ENCODE measurements around the gene PPM1E.

PPM1E gene

DNA sequence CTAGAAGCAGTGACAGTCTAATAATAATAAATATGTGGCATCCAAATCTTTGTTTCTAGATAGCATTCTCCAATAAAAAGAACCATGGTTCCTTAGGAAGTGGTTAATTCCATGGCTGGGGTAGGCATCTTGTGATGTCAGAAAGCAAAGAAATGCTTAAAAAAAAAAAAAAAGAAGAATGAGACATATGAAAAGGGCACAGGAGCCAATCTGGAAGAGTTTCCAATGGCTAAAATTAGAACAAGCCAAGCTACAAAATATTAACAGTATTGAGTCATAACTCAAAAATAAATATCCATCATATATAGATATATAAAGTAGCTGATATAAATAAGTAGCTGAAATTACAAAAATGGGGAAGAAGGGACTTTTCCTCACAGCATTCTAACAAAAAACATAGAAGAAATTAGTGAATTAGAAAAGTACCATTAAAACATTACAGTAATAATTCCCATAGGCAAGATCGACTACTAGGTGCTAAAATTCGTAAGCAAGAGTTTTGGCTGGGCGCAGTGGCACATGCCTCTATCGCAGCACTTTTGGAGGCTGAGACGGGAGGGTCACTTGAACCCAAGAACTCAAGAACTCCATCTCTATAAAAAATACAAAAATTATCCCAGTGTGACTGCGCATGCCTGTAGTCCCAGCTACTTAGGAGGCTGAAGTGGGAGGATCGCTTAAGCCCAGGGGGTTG is 239.7 kb downstream of the PPM1E start:
- TF ChIP-seq ZFP30 (CRISPR knock-in tag; IDR thresholded peaks at IDR 0.05) (no peak), ARNTL (CRISPR knock-in tag; IDR thresholded peaks at IDR 0.05; ENCODE audit: borderline replicate concordance, low read depth) (no peak), BACH2 (CRISPR knock-in tag; IDR thresholded peaks at IDR 0.05; ENCODE audit: borderline replicate concordance) (no peak), SNAI2 (CRISPR knock-in tag; IDR thresholded peaks at IDR 0.05) (no peak), ZC3H10 (CRISPR knock-in tag; IDR thresholded peaks at IDR 0.05) (no peak), OSR1 (CRISPR knock-in tag; IDR thresholded peaks at IDR 0.05) (no peak), ESRRG (CRISPR knock-in tag; IDR thresholded peaks at IDR 0.05) (no peak), ISL1 (CRISPR knock-in tag; IDR thresholded peaks at IDR 0.05) (no peak)
- TF ChIP-seq, protein P1, sequence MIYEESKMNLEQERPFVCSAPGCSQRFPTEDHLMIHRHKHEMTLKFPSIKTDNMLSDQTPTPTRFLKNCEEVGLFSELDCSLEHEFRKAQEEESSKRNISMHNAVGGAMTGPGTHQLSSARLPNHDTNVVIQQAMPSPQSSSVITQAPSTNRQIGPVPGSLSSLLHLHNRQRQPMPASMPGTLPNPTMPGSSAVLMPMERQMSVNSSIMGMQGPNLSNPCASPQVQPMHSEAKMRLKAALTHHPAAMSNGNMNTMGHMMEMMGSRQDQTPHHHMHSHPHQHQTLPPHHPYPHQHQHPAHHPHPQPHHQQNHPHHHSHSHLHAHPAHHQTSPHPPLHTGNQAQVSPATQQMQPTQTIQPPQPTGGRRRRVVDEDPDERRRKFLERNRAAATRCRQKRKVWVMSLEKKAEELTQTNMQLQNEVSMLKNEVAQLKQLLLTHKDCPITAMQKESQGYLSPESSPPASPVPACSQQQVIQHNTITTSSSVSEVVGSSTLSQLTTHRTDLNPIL (CRISPR knock-in tag; IDR thresholded peaks at IDR 0.05; ENCODE audit: low read depth): no peak
- TF ChIP-seq, protein P2, sequence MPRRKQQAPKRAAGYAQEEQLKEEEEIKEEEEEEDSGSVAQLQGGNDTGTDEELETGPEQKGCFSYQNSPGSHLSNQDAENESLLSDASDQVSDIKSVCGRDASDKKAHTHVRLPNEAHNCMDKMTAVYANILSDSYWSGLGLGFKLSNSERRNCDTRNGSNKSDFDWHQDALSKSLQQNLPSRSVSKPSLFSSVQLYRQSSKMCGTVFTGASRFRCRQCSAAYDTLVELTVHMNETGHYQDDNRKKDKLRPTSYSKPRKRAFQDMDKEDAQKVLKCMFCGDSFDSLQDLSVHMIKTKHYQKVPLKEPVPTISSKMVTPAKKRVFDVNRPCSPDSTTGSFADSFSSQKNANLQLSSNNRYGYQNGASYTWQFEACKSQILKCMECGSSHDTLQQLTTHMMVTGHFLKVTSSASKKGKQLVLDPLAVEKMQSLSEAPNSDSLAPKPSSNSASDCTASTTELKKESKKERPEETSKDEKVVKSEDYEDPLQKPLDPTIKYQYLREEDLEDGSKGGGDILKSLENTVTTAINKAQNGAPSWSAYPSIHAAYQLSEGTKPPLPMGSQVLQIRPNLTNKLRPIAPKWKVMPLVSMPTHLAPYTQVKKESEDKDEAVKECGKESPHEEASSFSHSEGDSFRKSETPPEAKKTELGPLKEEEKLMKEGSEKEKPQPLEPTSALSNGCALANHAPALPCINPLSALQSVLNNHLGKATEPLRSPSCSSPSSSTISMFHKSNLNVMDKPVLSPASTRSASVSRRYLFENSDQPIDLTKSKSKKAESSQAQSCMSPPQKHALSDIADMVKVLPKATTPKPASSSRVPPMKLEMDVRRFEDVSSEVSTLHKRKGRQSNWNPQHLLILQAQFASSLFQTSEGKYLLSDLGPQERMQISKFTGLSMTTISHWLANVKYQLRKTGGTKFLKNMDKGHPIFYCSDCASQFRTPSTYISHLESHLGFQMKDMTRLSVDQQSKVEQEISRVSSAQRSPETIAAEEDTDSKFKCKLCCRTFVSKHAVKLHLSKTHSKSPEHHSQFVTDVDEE (CRISPR knock-in tag; IDR thresholded peaks at IDR 0.05): no peak
- TF ChIP-seq, protein P3, sequence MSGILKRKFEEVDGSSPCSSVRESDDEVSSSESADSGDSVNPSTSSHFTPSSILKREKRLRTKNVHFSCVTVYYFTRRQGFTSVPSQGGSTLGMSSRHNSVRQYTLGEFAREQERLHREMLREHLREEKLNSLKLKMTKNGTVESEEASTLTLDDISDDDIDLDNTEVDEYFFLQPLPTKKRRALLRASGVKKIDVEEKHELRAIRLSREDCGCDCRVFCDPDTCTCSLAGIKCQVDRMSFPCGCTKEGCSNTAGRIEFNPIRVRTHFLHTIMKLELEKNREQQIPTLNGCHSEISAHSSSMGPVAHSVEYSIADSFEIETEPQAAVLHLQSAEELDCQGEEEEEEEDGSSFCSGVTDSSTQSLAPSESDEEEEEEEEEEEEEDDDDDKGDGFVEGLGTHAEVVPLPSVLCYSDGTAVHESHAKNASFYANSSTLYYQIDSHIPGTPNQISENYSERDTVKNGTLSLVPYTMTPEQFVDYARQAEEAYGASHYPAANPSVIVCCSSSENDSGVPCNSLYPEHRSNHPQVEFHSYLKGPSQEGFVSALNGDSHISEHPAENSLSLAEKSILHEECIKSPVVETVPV (CRISPR knock-in tag; IDR thresholded peaks at IDR 0.05): no peak
- TF ChIP-seq, protein P4, sequence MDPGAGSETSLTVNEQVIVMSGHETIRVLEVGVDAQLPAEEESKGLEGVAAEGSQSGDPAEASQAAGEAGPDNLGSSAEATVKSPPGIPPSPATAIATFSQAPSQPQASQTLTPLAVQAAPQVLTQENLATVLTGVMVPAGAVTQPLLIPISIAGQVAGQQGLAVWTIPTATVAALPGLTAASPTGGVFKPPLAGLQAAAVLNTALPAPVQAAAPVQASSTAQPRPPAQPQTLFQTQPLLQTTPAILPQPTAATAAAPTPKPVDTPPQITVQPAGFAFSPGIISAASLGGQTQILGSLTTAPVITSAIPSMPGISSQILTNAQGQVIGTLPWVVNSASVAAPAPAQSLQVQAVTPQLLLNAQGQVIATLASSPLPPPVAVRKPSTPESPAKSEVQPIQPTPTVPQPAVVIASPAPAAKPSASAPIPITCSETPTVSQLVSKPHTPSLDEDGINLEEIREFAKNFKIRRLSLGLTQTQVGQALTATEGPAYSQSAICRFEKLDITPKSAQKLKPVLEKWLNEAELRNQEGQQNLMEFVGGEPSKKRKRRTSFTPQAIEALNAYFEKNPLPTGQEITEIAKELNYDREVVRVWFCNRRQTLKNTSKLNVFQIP (CRISPR knock-in tag; IDR thresholded peaks at IDR 0.05; ENCODE audit: borderline replicate concordance, low read depth): no peak
- no peak for ATAC-seq

DNA sequence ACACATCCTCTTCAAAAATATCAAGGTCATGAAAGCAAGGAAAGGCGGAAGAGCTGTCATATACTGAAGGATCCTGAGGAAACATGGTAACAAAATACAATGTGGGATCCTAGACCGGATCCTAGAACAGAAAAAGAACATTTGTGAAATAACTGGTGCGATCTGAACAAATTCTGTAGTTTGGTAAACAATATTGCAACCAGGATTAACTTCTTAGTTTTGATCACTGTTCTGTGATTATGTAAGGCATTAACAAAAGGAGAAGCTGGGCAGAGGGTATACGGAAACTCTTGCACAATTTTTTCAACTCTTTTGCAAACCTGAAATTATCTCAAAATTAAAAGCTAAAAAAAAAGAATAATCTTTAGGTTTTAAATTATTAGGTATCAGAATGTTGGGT is 241.3 kb downstream of the PPM1E start:
- no peak for ATAC-seq
- TF ChIP-seq ESRRG (CRISPR knock-in tag; IDR thresholded peaks at IDR 0.05): no peak
- TF ChIP-seq, protein P2 (CRISPR knock-in tag; IDR thresholded peaks at IDR 0.05): no peak
- no peak for TF ChIP-seq RARB (CRISPR knock-in tag; IDR thresholded peaks at IDR 0.05)
- TF ChIP-seq ISL1 (CRISPR knock-in tag; IDR thresholded peaks at IDR 0.05): no peak
- no peak for TF ChIP-seq OSR1 (CRISPR knock-in tag; IDR thresholded peaks at IDR 0.05)
- TF ChIP-seq TOX (CRISPR knock-in tag; IDR thresholded peaks at IDR 0.05; ENCODE audit: borderline replicate concordance): no peak
- TF ChIP-seq BACH2 (CRISPR knock-in tag; IDR thresholded peaks at IDR 0.05; ENCODE audit: borderline replicate concordance): no peak
- TF ChIP-seq GLIS3 (CRISPR knock-in tag; IDR thresholded peaks at IDR 0.05): no peak
- no peak for TF ChIP-seq SNAI2 (CRISPR knock-in tag; IDR thresholded peaks at IDR 0.05)
- TF ChIP-seq, protein P5, sequence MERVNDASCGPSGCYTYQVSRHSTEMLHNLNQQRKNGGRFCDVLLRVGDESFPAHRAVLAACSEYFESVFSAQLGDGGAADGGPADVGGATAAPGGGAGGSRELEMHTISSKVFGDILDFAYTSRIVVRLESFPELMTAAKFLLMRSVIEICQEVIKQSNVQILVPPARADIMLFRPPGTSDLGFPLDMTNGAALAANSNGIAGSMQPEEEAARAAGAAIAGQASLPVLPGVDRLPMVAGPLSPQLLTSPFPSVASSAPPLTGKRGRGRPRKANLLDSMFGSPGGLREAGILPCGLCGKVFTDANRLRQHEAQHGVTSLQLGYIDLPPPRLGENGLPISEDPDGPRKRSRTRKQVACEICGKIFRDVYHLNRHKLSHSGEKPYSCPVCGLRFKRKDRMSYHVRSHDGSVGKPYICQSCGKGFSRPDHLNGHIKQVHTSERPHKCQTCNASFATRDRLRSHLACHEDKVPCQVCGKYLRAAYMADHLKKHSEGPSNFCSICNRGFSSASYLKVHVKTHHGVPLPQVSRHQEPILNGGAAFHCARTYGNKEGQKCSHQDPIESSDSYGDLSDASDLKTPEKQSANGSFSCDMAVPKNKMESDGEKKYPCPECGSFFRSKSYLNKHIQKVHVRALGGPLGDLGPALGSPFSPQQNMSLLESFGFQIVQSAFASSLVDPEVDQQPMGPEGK (CRISPR knock-in tag; IDR thresholded peaks at IDR 0.05; ENCODE audit: borderline replicate concordance): no peak
- TF ChIP-seq ZNF565 (CRISPR knock-in tag; conservative IDR thresholded peaks at IDR 0.05; ENCODE audit: low read depth): no peak
